Mammary epithelial cell (primary cell): ENCODE data around the gene TRIM38.
"Not testable (repeated sequence)": the region's sequence is repeated elsewhere in the genome, so short reads cannot be mapped to it uniquely, and the experiment has no call there.

Source experiments
- EZH2 ChIP-seq: IDR thresholded peaks from 2 replicates; pipeline ENCODE4 v1.6.1; 2012; ENCODE audit warnings: low read length, inconsistent platforms, borderline replicate concordance
- TF ChIP-seq, protein P1 (sequence below), 2 donors: IDR thresholded peaks in 1 of 2; conservative IDR thresholded peaks in 1 of 2; 2 replicates each; pipeline ENCODE4 v1.5.1; 2011 to 2012; ENCODE audit warnings: inconsistent platforms in 2 of 2, low read length in 2 of 2, mild to moderate bottlenecking in 2 of 2, control low read depth in 1 of 2, low read depth in 1 of 2; ENCODE audit not compliant: insufficient read depth in 1 of 2; ENCODE audit errors: extremely low read depth in 1 of 2

GRCh38 chr6:25947492-25947891, 15.1 kb upstream of the TRIM38 start:
- TF ChIP-seq EZH2: not testable (repeated sequence)
- TF ChIP-seq, protein P1, sequence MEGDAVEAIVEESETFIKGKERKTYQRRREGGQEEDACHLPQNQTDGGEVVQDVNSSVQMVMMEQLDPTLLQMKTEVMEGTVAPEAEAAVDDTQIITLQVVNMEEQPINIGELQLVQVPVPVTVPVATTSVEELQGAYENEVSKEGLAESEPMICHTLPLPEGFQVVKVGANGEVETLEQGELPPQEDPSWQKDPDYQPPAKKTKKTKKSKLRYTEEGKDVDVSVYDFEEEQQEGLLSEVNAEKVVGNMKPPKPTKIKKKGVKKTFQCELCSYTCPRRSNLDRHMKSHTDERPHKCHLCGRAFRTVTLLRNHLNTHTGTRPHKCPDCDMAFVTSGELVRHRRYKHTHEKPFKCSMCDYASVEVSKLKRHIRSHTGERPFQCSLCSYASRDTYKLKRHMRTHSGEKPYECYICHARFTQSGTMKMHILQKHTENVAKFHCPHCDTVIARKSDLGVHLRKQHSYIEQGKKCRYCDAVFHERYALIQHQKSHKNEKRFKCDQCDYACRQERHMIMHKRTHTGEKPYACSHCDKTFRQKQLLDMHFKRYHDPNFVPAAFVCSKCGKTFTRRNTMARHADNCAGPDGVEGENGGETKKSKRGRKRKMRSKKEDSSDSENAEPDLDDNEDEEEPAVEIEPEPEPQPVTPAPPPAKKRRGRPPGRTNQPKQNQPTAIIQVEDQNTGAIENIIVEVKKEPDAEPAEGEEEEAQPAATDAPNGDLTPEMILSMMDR (conservative IDR thresholded peaks at IDR 0.05 in 1 of 2, IDR thresholded peaks at IDR 0.05 in 1 of 2; ENCODE audit: extremely low read depth in 1 of 2, insufficient read depth in 1 of 2, low read depth in 1 of 2, low read length in 2 of 2): not testable (repeated sequence)
